OCI-LY3 (cell line): ENCODE data around the gene BACH1.

Experiments
- EZH2phosphoT487 ChIP-seq: fragments of 200-600 bp; shearing (Covaris generic); IDR thresholded peaks from 2 replicates; pipeline ENCODE4 v1.6.1; 2018; ENCODE audit warnings: antibody characterized with exemption, mixed run types, low read depth
- TF ChIP-seq, protein P1 (sequence below): fragments of 200-600, 300-600 bp; sonication (generic); IDR thresholded peaks from 2 replicates; pipeline ENCODE4 v1.5.1; 2014; ENCODE audit warnings: antibody characterized with exemption, low read length, low read depth

DNA sequence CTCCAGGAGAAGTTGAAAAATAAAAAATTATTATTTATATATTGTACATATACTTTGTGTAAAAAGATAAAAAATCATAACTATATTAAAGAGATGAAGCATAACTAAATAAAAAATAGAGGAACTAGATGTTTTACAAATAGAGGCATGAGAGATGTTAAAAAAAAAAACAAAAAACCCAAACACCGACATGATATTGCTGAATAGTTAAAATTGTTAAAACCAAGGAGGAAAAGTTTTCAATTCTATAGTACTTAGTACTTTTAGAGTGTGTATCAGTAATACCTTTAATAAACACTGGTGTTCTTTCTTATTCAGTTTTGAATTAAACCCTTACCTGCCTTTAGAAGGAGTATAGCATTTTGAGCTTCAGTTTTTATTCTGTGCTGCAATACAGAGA is 32.1 kb downstream of the BACH1 start:
- TF ChIP-seq, protein P1, sequence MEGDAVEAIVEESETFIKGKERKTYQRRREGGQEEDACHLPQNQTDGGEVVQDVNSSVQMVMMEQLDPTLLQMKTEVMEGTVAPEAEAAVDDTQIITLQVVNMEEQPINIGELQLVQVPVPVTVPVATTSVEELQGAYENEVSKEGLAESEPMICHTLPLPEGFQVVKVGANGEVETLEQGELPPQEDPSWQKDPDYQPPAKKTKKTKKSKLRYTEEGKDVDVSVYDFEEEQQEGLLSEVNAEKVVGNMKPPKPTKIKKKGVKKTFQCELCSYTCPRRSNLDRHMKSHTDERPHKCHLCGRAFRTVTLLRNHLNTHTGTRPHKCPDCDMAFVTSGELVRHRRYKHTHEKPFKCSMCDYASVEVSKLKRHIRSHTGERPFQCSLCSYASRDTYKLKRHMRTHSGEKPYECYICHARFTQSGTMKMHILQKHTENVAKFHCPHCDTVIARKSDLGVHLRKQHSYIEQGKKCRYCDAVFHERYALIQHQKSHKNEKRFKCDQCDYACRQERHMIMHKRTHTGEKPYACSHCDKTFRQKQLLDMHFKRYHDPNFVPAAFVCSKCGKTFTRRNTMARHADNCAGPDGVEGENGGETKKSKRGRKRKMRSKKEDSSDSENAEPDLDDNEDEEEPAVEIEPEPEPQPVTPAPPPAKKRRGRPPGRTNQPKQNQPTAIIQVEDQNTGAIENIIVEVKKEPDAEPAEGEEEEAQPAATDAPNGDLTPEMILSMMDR: no peak
- no peak for TF ChIP-seq EZH2phosphoT487
